GM12874 (cell line): Measurements from ENCODE around the gene ARFIP1.

ENCODE experiments used
- CTCF ChIP-seq: IDR thresholded peaks from 2 replicates; pipeline ENCODE4 v1.5.1; 2011; ENCODE audit warnings: low read depth, mild to moderate bottlenecking, control low read depth, low read length, moderate library complexity; ENCODE audit not compliant: insufficient read depth

Gene ARFIP1

GRCh38 chr4:152805071-152805650 is 25.4 kb downstream of the ARFIP1 start:
- TF ChIP-seq CTCF, result no peak

- TF ChIP-seq CTCF, result no peak
Measured at GRCh38 chr4:152805818-152806217, 26.1 kb downstream of the ARFIP1 start.

- no peak for TF ChIP-seq CTCF
Measured at GRCh38 chr4:152806501-152807125, 26.9 kb downstream of the ARFIP1 start.

- no peak for TF ChIP-seq CTCF
Measured at GRCh38 chr4:152807294-152807829, 27.6 kb downstream of the ARFIP1 start.

GRCh38 chr4:152808670-152809069 is 28.9 kb downstream of the ARFIP1 start:
- no peak for TF ChIP-seq CTCF

GRCh38 chr4:152810715-152811287 is 31.0 kb downstream of the ARFIP1 start:
- no peak for TF ChIP-seq CTCF

GRCh38 chr4:152815078-152815477 is 35.3 kb downstream of the ARFIP1 start:
- TF ChIP-seq CTCF, result no peak
